Activated naive CD4-positive, alpha-beta T cell treated with anti-CD3 and anti-CD28 coated beads for 36 hours (primary cell): ENCODE results near the gene NDUFA11. TPM values are rescaled to one million over a fixed set of nuclear protein-coding genes. Genes with fewer than 3 reads are reported as not detected.

Experiments used
- CTCF ChIA-PET: fragments of 350-600 bp; sonication (Branson Sonifier 250); formaldehyde crosslinking; loops from one replicate; lab custom pipeline; 2021; ENCODE audit warnings: antibody characterized with exemption; lab: Charles Lee
- DNase-seq: peaks from one replicate; pipeline ENCODE4 v3.0.0-alpha.2; 2020
- H3K27ac Mint-ChIP-seq: one replicate; pipeline ENCODE4 v1.8.0; 2021; ENCODE audit warnings: mild to moderate bottlenecking, mixed read lengths
- H3K27me3 Mint-ChIP-seq: one replicate; pipeline ENCODE4 v1.8.0; 2021; ENCODE audit warnings: low read depth, mixed read lengths
- H3K36me3 Mint-ChIP-seq: one replicate; pipeline ENCODE4 v1.8.0; 2021; ENCODE audit warnings: low read depth, mixed read lengths
- H3K4me1 Mint-ChIP-seq: one replicate; pipeline ENCODE4 v1.8.0; 2021; ENCODE audit warnings: low read depth, mixed read lengths
- H3K4me3 Mint-ChIP-seq: one replicate; pipeline ENCODE4 v1.8.0; 2021; ENCODE audit warnings: mild to moderate bottlenecking, moderate library complexity, mixed read lengths
- H3K9me3 Mint-ChIP-seq: one replicate; pipeline ENCODE4 v1.8.0; 2021; ENCODE audit warnings: mixed read lengths
- intact Hi-C: fragments of 100-400 bp; cut with micrococcal nuclease; formaldehyde crosslinking; loops from one replicate; pipeline ENCODE4 v1.15.1; 2023
- total RNA-seq, 2 experiments: library from RNA; stranded (reverse); gene quantifications; one replicate each; pipeline ENCODE4 v1.2.3, GENCODE V29; 2021

Gene NDUFA11
- total RNA-seq, 2 experiments from 2014 or later, result 226 to 228 TPM

DNA sequence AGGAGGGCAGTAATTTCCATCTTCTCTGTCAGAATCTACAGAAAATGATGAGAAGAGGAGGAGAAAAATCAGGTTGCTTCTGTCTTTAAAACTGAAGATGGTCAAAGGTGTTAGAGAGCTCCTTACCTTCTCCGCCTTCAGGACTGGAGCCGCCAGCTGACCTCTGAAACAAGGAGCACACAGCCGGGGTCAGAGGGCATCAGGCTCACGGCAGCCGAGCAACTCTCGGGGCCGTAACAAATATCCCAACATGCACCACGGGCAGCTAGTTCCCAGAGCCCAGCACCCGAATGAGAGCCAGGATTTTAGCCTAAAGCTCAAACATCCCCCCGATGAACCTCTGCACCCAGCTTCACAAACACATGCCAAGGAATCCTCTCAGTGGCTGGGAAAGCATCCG lies 38.1 kb upstream of the NDUFA11 start:
- H3K9me3 Mint-ChIP-seq, result no peaks in the 10 kb centered on the region
- DNase-seq, result no peak
- H3K27me3 Mint-ChIP-seq, result no peaks in the 10 kb centered on the region
- peaks cover 11% of the 10 kb centered on the region for H3K36me3 Mint-ChIP-seq
- no peak overlapping the region for H3K27ac Mint-ChIP-seq
- intact Hi-C loops, result no loop called here
- H3K4me3 Mint-ChIP-seq, result no peak overlapping the region
- CTCF ChIA-PET, result interaction anchor here (0.6 to 1.7 kb wide), 4 partner anchors 26 to 252 kb away, joined by 3 to 5 read pairs (median 4); partner anchors contain the start of gene RPL36
- H3K4me1 Mint-ChIP-seq, result peaks cover 33% of the 10 kb centered on the region

DNA sequence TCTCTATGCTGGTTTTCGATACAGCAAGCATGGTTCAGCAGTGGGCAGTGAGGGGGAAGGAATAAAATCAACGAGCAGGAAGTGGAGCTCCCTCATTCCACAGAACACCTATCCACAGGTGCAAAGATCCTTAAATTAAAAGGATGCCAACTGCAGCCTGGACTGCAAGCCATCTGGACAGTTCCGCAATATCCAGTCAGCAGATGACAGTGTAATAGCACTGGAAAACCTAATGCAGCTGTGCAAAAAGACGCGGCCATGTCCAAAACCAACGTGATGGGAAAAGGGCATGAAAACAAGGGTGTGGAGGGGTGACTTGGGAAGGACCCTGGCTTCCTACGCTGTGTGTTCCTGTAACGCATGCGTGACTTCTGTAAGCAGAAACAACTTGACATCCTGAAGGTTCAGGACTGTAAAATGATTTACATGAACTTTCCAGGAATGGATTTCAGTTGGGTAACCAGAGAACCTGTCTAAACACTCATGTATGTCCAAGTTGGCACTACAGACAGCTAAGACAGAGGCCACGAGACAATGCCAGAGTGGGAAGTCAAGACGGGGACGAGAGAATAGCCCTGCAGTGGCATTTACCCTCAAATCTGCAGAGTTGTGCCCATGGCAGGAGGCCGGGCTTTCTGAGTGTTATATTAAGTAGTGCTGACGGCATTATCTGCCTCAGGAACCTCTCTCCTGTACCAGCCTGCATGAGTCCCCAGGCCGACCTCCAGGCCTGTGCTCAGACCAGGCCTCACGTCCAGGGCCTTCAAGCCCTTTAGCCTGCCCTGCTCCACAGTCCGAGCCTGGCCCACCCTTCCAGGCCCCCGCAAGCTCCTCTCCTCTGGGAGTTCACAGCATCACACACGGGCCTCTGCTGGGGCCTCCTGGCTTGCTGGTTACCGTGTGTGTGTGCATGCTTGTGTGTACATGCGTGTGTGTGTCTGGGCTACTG lies 36.9 kb upstream of the NDUFA11 start:
- Mint-ChIP-seq H3K4me3 (no peak overlapping the region), H3K4me1 (peaks cover 23% of the 10 kb centered on the region), H3K27me3 (no peaks in the 10 kb centered on the region), H3K27ac (peak overlapping the region; percentile 30), H3K36me3 (peaks cover 14% of the 10 kb centered on the region), H3K9me3 (no peaks in the 10 kb centered on the region)
- DNase-seq, result no peak
- intact Hi-C loops, result no loop called here
- CTCF ChIA-PET, result no interaction called here

DNA sequence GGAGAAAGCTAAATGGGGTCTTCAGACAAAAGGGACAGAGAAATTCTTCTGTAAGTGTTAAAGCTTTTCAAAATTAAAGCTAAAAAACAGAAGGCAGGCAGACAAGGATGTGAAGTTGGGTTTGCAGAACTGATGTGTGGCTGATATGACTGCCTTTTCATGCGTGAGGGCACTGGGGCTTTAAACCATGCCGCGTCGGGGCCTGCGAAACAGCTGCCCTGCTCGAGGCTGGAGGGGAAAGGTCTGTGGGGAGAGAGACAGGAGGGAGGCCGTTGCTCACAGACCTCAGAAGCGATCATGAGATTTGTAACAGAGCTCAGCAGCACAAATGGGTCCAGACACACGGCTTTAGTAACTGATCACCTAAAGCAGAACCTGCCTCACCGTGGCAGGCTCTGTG lies 34.0 kb upstream of the NDUFA11 start:
- Mint-ChIP-seq H3K9me3 (no peaks in the 10 kb centered on the region), H3K36me3 (peaks cover 18% of the 10 kb centered on the region), H3K27ac (no peak overlapping the region), H3K4me1 (peaks cover 1% of the 10 kb centered on the region), H3K4me3 (no peak overlapping the region), H3K27me3 (no peaks in the 10 kb centered on the region)
- intact Hi-C loops, result no loop called here
- CTCF ChIA-PET, result interaction anchor here (2.4 kb wide), 1 partner anchor 84 kb away, joined by 4 read pairs; no protein-coding TSS in a partner anchor
- DNase-seq, result no peak

DNA sequence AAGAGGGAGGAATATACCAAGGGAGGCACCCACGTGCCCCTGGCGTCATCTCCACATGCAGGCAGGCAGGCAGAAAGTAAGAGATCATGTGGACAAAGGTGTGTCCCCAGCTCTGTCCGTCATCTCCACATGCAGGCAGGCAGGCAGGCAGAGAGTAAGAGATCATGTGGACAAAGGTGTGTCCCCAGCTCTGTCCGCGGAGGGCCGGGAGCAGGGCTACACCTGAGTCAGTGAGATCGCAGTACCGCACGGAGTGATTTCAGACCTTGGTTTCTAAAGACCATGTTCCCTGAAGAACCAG lies 32.7 kb upstream of the NDUFA11 start:
- H3K4me1 Mint-ChIP-seq, result peaks cover 1% of the 10 kb centered on the region
- peaks cover 18% of the 10 kb centered on the region for H3K36me3 Mint-ChIP-seq
- H3K4me3 Mint-ChIP-seq, result no peak overlapping the region
- H3K27me3 Mint-ChIP-seq, result no peaks in the 10 kb centered on the region
- H3K9me3 Mint-ChIP-seq, result no peaks in the 10 kb centered on the region
- DNase-seq, result no peak
- H3K27ac Mint-ChIP-seq, result no peak overlapping the region
- CTCF ChIA-PET, result interaction anchor here (2.4 kb wide), 1 partner anchor 86 kb away, joined by 4 read pairs; no protein-coding TSS in a partner anchor
- intact Hi-C loops, result no loop called here

DNA sequence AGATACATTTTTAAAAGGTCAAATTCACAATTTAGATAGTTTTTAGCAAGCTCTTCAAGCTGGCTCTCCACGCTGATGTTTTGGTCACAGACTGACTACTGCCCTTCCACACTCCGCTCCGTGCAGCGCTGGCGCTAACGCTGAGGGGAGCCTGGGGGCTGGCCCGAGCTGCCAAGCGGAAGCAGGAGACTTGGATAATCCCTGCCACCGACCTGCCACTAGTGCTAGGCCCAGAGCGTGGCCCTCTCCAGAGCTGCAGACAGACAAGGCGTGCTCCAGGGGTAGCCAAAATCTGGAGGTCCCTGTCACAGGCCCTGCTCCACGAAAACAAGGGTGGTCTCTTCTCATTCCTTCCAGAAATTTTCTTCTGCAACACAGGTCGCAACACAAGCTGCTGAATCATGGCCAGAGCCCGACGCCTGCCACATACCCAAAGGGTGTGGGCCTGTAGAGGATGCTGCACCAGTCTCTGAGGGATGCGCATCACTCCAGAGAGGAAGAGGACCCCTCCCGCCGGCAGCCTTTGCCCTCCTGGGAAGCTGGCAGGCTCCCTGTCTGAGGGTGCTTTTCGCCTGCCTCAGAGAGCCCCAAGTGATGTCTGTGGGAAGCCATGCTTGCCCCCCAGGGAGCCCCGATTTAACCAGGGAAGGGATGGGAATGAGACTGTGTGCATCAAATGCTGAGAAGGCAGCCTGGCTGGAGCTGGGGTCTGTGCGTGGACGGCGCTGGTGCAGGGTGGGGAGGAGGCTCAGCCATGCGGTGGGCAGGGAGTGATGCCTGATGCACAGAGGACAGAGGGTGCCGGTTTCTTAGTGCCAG lies 32.1 kb upstream of the NDUFA11 start:
- CTCF ChIA-PET, result interaction anchor here (0.6 to 2.4 kb wide), 2 partner anchors 86 to 309 kb away, joined by 4 read pairs; no protein-coding TSS in a partner anchor
- DNase-seq, result no peak
- no peak overlapping the region for H3K27ac Mint-ChIP-seq
- no peaks in the 10 kb centered on the region for H3K9me3 Mint-ChIP-seq
- intact Hi-C loops, result no loop called here
- H3K4me1 Mint-ChIP-seq, result peaks cover 1% of the 10 kb centered on the region
- H3K4me3 Mint-ChIP-seq, result no peak overlapping the region
- peaks cover 20% of the 10 kb centered on the region for H3K36me3 Mint-ChIP-seq
- no peaks in the 10 kb centered on the region for H3K27me3 Mint-ChIP-seq

DNA sequence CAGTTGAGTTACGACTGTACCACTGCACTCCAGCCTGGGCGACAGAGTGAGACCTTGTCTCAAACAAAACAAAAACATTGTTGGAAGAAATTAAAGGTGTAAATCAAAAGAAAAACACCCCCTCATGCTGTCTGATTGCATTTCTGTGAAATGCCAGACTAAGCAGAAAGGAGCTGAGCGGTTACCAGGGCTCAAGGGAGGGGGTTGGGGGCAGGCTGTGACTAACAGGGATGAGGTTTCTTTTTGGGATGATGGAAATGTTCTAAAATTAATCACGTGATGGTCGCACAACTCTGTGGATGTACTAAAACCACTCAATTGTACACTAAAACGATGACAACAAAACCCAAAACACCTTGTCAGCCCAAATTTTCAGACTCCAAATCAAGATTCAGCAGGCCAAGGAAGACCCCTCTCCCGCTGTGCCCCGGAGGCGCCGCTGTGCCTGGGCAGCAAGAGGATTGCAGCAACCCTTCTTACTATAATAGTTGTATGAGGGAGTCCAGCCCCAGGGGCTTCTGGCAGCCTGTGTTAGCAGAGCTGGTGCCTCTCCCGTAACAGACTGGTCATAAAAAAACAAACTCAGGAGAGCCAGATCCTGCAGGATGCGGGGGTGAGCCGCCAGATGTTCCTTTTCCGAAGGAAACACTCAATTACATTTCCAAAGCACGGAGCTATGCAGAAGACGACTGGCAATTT lies 31.3 kb upstream of the NDUFA11 start:
- peaks cover 1% of the 10 kb centered on the region for H3K4me1 Mint-ChIP-seq
- no peaks in the 10 kb centered on the region for H3K9me3 Mint-ChIP-seq
- no peak overlapping the region for H3K4me3 Mint-ChIP-seq
- intact Hi-C loops, result no loop called here
- H3K27me3 Mint-ChIP-seq, result no peaks in the 10 kb centered on the region
- no peak overlapping the region for H3K27ac Mint-ChIP-seq
- DNase-seq, result no peak
- peaks cover 21% of the 10 kb centered on the region for H3K36me3 Mint-ChIP-seq
- CTCF ChIA-PET, result interaction anchor here (0.6 kb wide), 1 partner anchor 308 kb away, joined by 4 read pairs; no protein-coding TSS in a partner anchor

DNA sequence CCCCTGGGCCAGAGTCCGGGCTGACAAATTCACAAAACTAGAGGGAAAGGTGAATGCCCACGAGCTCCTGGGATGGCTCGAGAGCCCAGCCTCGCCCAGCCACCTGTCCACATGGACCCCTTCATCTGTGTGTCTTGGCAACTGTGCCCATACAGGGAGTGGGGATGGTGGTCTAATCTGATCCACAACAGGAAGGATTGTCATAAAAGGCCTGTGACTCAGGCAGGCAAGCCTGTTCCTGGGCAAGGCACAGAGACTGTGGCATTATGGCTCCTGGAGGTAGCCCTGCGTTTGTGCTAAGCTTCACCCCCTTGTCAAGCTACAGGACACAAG lies 30.4 kb upstream of the NDUFA11 start:
- H3K36me3 Mint-ChIP-seq, result peaks cover 24% of the 10 kb centered on the region
- no peak overlapping the region for H3K27ac Mint-ChIP-seq
- no peak for DNase-seq
- H3K4me1 Mint-ChIP-seq, result peaks cover 1% of the 10 kb centered on the region
- H3K9me3 Mint-ChIP-seq, result no peaks in the 10 kb centered on the region
- no peaks in the 10 kb centered on the region for H3K27me3 Mint-ChIP-seq
- intact Hi-C loops, result no loop called here
- H3K4me3 Mint-ChIP-seq, result no peak overlapping the region
- CTCF ChIA-PET, result no interaction called here

DNA sequence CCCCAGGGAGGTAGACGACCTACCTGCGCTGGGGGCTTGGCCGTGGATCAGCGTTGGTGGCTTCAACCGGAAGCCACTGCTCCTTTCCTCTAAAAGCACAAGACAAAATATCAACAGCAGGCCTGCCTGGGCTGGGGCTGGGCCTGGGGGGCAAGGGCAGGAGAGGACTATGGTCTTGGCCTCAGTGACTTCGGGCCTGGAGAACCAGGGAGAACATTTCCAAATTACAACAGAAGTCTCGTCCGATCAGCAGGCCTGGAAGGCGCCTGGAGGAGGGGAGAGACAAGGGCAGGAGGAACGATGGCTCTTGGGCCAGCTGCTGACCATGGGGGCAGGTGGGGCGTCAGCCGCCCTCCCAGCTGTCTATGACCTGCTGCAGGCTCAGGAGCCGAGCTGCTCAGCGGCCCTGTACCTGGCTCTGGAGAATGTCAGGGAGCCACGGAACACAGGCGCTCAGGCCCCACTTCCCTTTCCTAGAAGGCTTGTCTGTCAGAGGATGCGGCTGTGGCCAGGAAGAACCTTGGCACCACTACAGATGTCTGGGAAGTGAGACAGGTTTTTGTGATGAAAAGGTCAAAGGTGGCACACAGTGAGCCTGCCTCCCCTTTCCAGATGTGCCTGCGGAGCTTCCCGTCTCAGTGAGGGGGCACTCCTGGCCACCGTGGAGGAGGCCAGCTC lies 29.9 kb upstream of the NDUFA11 start:
- CTCF ChIA-PET, result no interaction called here
- no peaks in the 10 kb centered on the region for H3K9me3 Mint-ChIP-seq
- H3K4me3 Mint-ChIP-seq, result no peak overlapping the region
- H3K36me3 Mint-ChIP-seq, result peaks cover 28% of the 10 kb centered on the region
- no peaks in the 10 kb centered on the region for H3K27me3 Mint-ChIP-seq
- no peak for DNase-seq
- intact Hi-C loops, result no loop called here
- H3K4me1 Mint-ChIP-seq, result peaks cover 1% of the 10 kb centered on the region
- no peak overlapping the region for H3K27ac Mint-ChIP-seq

DNA sequence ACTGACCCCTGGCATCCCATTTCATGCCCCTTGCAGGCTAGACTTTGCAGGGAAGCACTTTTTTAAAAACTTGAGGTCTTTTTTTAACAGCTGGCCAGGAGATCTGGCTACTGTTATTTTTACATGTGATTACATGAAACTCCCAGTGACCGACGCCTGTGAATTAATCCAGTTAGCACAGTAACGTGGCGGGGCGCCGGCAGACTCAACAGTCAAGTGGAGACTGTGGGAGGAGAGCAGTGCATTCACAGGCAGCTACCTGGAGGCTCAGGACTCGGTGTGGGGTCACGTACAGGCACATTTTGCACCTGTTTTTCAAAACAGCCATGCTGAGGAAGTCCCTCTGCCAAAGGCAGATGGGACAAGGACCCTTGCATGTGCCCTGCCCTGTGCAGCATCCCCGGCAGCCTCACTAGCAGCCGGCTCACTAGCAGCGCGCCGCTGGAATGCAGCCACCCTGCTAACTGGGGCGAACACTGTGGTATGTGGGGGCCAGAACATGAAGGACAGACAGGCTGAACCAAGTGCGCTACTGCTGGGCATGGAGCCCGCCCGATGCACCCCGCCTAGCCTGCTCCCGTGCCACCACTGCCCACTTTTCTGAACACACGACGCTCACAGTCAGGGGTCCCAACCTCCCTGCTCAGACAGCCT lies 29.1 kb upstream of the NDUFA11 start:
- intact Hi-C loops, result no loop called here
- Mint-ChIP-seq H3K27me3 (no peaks in the 10 kb centered on the region), H3K36me3 (peaks cover 30% of the 10 kb centered on the region), H3K4me1 (peaks cover 1% of the 10 kb centered on the region), H3K9me3 (no peaks in the 10 kb centered on the region), H3K27ac (no peak overlapping the region), H3K4me3 (no peak overlapping the region)
- DNase-seq, result no peak
- CTCF ChIA-PET, result no interaction called here

DNA sequence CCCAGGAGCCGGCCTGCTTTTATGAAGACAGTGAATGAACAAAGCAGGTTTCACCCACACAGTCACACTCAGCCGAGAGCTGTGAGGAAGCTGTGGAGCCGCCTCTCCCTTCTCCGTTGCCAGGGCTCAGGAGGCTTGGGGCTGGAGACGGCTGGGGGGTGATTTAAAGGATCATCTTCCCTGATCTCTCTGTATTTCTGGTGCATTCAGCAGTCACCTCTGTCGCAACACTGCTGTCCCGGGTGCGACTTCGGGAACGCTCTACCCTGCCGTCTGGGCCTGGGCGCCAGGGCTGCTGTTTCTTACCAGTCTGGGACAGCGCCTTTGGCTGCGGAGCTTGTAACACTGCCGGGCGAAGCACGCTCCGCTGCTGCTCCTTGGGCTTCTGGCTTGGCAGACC lies 28.6 kb upstream of the NDUFA11 start:
- no peak overlapping the region for H3K27ac Mint-ChIP-seq
- CTCF ChIA-PET, result no interaction called here
- H3K36me3 Mint-ChIP-seq, result peaks cover 27% of the 10 kb centered on the region

DNA sequence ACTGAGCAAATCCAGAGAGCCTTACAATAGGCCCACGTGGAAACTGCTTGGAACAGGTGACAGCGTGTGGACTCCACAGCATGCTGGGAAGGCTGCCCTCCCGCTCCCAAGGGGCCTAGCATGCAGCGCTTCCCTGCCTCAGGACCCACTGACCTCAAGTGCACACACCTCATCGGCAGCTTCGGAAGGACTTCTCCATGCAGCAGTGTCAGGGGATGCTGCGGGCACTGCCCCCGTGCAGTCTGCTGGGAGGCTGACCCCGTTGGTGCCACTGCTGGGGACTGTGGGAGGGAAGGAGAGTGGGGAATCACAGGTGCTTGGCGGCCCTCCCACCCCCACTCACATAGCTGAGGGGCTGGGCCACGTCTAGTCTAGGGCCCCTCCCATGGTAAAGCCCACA lies 27.7 kb upstream of the NDUFA11 start:
- DNase-seq, result no peak
- CTCF ChIA-PET, result interaction anchor here (0.6 to 1.0 kb wide), 2 partner anchors 11 to 49 kb away, joined by 3 read pairs; no protein-coding TSS in a partner anchor
- Mint-ChIP-seq H3K9me3 (no peaks in the 10 kb centered on the region), H3K36me3 (peaks cover 27% of the 10 kb centered on the region), H3K27me3 (no peaks in the 10 kb centered on the region), H3K4me1 (no peaks in the 10 kb centered on the region), H3K27ac (no peak overlapping the region), H3K4me3 (no peak overlapping the region)
- intact Hi-C loops, result no loop called here

More for the DNA sequence above, 28.6 kb upstream of the NDUFA11 start:
- intact Hi-C loops, result no loop called here
- Mint-ChIP-seq H3K4me3 (no peak overlapping the region), H3K27me3 (no peaks in the 10 kb centered on the region), H3K4me1 (peaks cover 1% of the 10 kb centered on the region), H3K9me3 (no peaks in the 10 kb centered on the region)
- no peak for DNase-seq
